ENCODE measurements around the gene STK32A.

GRCh38 chr5:147305147-147305546 is 70.3 kb downstream of the STK32A start:
- TF ChIP-seq POLR2AphosphoS5 (IDR thresholded peaks at IDR 0.05; ENCODE audit: low read depth, low read length): no peak
- no peak for TF ChIP-seq TAF1 (IDR thresholded peaks at IDR 0.05; ENCODE audit: borderline replicate concordance, low read depth, low read length)
- TF ChIP-seq POLR2A (IDR thresholded peaks at IDR 0.05; ENCODE audit: low read depth, low read length): no peak

Measured in GM12892 (cell line).